Gastrocnemius medialis (tissue), 4 donors: Measurements from ENCODE around the gene SLX4IP. TPM values are rescaled to one million over a fixed set of nuclear protein-coding genes. Genes with fewer than 3 reads are reported as not detected.

Experiments used
- ATAC-seq, 2 donors: fragments of 150-250 bp; one replicate each; pipeline ENCODE4 v1.9.1; 2016
- DNase-seq, 2 donors: peaks; one replicate each; pipeline ENCODE4 v3.0.0-alpha.2; 2019
- H3K27ac ChIP-seq, 4 donors: fragments of 200-600 bp; sonication (generic); 1 replicate in 1 of 4; 2 replicates in 3 of 4; pipeline ENCODE4 v1.5.1; 2016 to 2018; ENCODE audit warnings: mild to moderate bottlenecking in 2 of 4, moderate library complexity in 1 of 4
- H3K27me3 ChIP-seq, 3 donors: fragments of 200-600 bp; sonication (generic) in 2 of 3; 1 replicate in 1 of 3; 2 replicates in 2 of 3; pipeline versions ENCODE4 v1.5.1 to v1.6.0; 2016 to 2019; ENCODE audit warnings: mild to moderate bottlenecking in 1 of 3, moderate library complexity in 1 of 3
- H3K36me3 ChIP-seq, 2 donors: fragments of 200-600 bp; sonication (generic) in 1 of 2; one replicate each; pipeline ENCODE4 v1.5.1; 2017 to 2018
- H3K4me1 ChIP-seq, 2 donors: fragments of 200-600 bp; sonication (generic) in 1 of 2; one replicate each; pipeline ENCODE4 v1.5.1; 2016 to 2017; ENCODE audit warnings: mild to moderate bottlenecking in 2 of 2
- H3K4me3 ChIP-seq, 4 donors: fragments of 200-600 bp; sonication (generic) in 3 of 4; 1 replicate in 1 of 4; 2 replicates in 3 of 4; pipeline ENCODE4 v1.5.1; 2016 to 2019; ENCODE audit warnings: mild to moderate bottlenecking in 2 of 4
- H3K9me3 ChIP-seq, 3 donors: fragments of 200-600 bp; sonication (generic) in 2 of 3; 1 replicate in 1 of 3; 2 replicates in 2 of 3; pipeline ENCODE4 v1.5.1; 2016 to 2019
- POLR2A ChIP-seq, 2 donors: fragments of 450-650 bp; IDR thresholded peaks; one replicate each; pipeline ENCODE4 v1.6.1; 2017; ENCODE audit warnings: antibody characterized with exemption in 2 of 2, mild to moderate bottlenecking in 2 of 2, moderate library complexity in 2 of 2
- in situ Hi-C, 4 donors: fragments of 200-750 bp; cut with MboI; loops; one replicate each; pipeline versions ENCODE4 v1.15.0 to v1.8.0; 2017; ENCODE audit warnings: low sequenced_read_pairs in 4 of 4
- intact Hi-C: fragments of 100-400 bp; cut with DNase I; formaldehyde crosslinking; loops from one replicate; pipeline ENCODE4 v1.15.1; 2023; ENCODE audit warnings: low total_unique reads
- total RNA-seq, 4 donors: library from RNA; depleted of rRNA; stranded (reverse); fragments of >200 nt; gene quantifications; one replicate each; pipeline versions ENCODE4 v1.1.0 to v1.2.3, GENCODE V29; 2016
- TF ChIP-seq, protein P1 (sequence below), 5 experiments: fragments of 450-650 bp in 3 of 5; fragments of 200-600 bp in 2 of 5; sonication (generic) in 2 of 5; IDR thresholded peaks in 4 of 5; conservative IDR thresholded peaks in 1 of 5; 1 replicate in 4 of 5; 2 replicates in 1 of 5; pipeline ENCODE4 v1.5.1; 2016 to 2019; ENCODE audit warnings: antibody characterized with exemption in 5 of 5, mild to moderate bottlenecking in 3 of 5, moderate library complexity in 3 of 5

The SLX4IP gene
- total RNA-seq, 4 donors from 2014 or later: 0.22 to 1.3 (median 0.71) TPM

DNA sequence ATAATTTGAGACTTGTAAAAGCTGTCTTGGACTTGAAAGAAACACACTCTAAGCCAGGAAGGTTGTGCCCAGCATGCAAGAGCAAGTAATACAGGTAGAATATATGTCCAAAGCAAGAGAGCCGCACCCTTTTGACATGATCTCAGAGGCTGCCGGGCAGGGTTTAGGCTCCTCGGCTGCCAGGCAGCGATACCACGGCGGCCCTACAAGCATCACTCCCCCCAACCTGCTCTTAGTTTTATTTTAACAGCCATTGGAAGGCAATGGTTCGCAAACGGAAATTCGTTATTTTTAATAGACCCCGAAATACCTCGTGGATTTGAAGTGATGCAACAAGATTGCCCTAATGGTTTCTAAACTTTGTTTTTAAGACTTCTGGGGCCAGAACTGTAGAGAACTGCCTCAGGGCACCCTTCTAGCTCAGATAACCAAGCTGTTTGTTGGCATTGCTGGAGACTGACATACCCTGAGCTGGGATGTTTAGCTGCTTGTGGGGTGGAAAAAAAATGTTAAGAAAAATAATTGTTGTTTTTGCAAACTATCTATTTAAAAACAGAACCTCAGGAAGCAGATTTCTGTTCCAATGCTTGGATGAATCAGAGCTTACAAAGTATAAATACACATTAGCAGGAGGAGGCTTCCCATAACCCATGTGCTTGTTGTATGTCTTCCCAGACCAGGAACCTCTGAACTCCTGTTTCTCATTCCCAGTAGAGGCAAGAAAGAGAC lies 199.7 kb downstream of the SLX4IP start:
- Histone ChIP-seq H3K4me3 (no peak overlapping the region), H3K4me1 (peaks cover 17 to 25% of the 10 kb centered on the region in 2 donors), H3K27me3 (no peaks in the 10 kb centered on the region), H3K36me3 (no peaks in the 10 kb centered on the region), H3K9me3 (no peaks in the 10 kb centered on the region), H3K27ac (peak overlapping the region; percentile 37 to 66 (median 62))
- in situ Hi-C loops: no loop called here
- no peak for DNase-seq
- ATAC-seq: no peak
- intact Hi-C loops: loop anchor here (2.0 kb wide), 1 partner anchor 76 kb away; no protein-coding TSS in a partner anchor
- TF ChIP-seq POLR2A (IDR thresholded peaks at IDR 0.05): no peak
- TF ChIP-seq, protein P1, sequence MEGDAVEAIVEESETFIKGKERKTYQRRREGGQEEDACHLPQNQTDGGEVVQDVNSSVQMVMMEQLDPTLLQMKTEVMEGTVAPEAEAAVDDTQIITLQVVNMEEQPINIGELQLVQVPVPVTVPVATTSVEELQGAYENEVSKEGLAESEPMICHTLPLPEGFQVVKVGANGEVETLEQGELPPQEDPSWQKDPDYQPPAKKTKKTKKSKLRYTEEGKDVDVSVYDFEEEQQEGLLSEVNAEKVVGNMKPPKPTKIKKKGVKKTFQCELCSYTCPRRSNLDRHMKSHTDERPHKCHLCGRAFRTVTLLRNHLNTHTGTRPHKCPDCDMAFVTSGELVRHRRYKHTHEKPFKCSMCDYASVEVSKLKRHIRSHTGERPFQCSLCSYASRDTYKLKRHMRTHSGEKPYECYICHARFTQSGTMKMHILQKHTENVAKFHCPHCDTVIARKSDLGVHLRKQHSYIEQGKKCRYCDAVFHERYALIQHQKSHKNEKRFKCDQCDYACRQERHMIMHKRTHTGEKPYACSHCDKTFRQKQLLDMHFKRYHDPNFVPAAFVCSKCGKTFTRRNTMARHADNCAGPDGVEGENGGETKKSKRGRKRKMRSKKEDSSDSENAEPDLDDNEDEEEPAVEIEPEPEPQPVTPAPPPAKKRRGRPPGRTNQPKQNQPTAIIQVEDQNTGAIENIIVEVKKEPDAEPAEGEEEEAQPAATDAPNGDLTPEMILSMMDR (IDR thresholded peaks at IDR 0.05 in 4 of 5, conservative IDR thresholded peaks at IDR 0.05 in 1 of 5): no peak

DNA sequence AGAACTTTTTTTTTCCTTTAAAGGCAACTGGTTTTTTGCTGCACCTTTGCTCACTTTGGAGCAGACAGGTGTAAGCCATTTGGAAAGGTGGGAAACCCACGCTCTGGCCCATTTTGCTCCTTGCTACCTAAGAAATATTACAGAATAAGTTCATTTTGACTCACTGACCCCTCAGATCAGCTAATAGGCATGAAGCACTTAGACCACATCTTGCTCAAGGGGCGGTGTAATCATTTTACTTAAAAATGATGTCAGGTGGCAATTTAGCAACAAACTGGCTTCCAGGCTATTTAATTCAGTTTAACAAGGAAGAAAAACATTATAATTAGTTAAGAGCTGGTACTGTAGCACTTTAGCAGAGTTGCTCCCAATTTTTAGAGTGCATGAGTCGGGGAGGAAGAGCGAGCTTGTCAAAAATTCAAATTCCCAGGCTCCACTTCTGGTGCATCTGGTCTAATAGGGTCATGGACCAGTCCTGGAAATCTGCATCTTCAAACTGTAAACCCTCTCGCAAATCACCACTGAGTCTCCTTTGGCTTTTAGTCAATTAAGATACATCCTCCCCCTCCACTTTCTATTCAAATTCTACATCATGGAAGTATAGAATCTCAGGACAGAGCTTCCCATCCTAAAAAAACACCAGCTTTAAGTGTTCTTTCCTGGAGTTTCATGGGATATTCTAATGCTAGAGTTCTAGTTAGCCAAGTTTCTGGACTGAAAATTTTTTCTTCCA lies 200.5 kb downstream of the SLX4IP start:
- TF ChIP-seq POLR2A (IDR thresholded peaks at IDR 0.05): no peak
- TF ChIP-seq, protein P1 (IDR thresholded peaks at IDR 0.05 in 4 of 5, conservative IDR thresholded peaks at IDR 0.05 in 1 of 5): no peak
- intact Hi-C loops: loop anchor here (2.0 kb wide), 1 partner anchor 77 kb away; no protein-coding TSS in a partner anchor

DNA sequence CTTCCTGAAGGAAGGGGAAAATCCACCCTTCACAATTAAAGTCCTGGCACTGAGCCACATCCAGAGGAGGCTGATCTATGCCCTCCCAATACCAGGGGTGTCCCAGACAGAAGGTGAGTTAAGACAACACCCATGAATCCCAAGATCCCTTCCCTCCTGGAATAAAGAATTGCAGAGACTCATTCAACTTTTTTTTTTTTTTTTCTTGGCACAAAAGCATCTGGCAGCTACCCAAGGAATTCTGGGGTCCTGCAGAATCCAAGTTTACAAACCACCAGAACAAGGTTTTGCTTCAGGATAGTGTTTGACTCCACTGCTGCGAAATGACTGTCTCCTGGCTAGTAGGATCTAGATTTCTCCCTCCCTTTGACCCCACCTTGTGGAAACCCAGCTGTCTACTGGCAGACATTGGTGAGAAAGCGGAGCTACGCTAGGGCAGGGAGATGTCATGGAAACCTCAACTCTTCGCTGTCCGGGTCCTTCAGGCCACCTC lies 201.3 kb downstream of the SLX4IP start:
- in situ Hi-C loops: no loop called here
- Histone ChIP-seq H3K4me1 (peaks cover 17 to 25% of the 10 kb centered on the region in 2 donors), H3K36me3 (peaks cover 0 to 6% of the 10 kb centered on the region in 2 donors), H3K9me3 (no peaks in the 10 kb centered on the region), H3K27ac (peak overlapping the region; percentile 37 to 66 (median 62)), H3K4me3 (no peak overlapping the region), H3K27me3 (no peaks in the 10 kb centered on the region)
- peak; percentile 51 to 53 for ATAC-seq
- TF ChIP-seq POLR2A (IDR thresholded peaks at IDR 0.05): no peak
- TF ChIP-seq, protein P1 (IDR thresholded peaks at IDR 0.05 in 4 of 5, conservative IDR thresholded peaks at IDR 0.05 in 1 of 5): no peak
- DNase-seq: no peak
- intact Hi-C loops: no loop called here

More for the DNA sequence above, 200.5 kb downstream of the SLX4IP start:
- Histone ChIP-seq H3K4me1 (peaks cover 17 to 25% of the 10 kb centered on the region in 2 donors), H3K27ac (peak overlapping the region; percentile 37 to 66 (median 62)), H3K36me3 (no peaks in the 10 kb centered on the region), H3K9me3 (no peaks in the 10 kb centered on the region), H3K4me3 (no peak overlapping the region), H3K27me3 (no peaks in the 10 kb centered on the region)
- in situ Hi-C loops: no loop called here
- ATAC-seq (no peak), DNase-seq (no peak)

DNA sequence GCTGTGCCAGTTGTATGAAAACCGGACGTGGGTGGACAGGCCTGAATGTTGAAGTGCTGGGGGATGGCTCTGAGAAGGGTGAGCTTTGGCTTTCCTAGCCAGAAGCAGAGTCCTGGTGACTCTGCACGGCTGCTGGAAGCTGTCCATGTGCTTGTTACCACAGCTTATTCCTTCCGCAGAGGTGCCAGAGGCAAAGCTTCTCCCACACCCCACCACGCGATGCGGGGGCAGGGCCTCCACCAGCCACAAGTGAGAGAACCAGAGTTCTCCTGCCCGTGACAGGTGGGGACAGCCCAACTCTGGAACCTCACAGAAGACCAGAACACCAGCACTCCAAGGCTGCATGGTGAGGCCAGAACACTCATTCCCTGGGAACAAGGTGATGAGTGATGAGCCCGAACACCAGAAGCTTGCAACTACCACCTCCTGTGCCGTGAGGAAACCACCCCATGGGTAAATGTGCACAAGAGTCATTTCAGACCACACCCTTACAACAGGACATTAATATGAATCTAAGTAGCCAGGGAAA lies 202.0 kb downstream of the SLX4IP start:
- peaks cover 17 to 25% of the 10 kb centered on the region in 2 donors for H3K4me1 ChIP-seq

More for the DNA sequence above, 202.0 kb downstream of the SLX4IP start:
- Histone ChIP-seq H3K4me3 (no peak overlapping the region), H3K36me3 (peaks cover 0 to 13% of the 10 kb centered on the region in 2 donors), H3K27me3 (no peaks in the 10 kb centered on the region), H3K27ac (peak overlapping the region; percentile 37 to 66 (median 62)), H3K9me3 (no peaks in the 10 kb centered on the region)
- in situ Hi-C loops: no loop called here
- TF ChIP-seq, protein P1 (IDR thresholded peaks at IDR 0.05 in 4 of 5, conservative IDR thresholded peaks at IDR 0.05 in 1 of 5): no peak
- TF ChIP-seq POLR2A (IDR thresholded peaks at IDR 0.05): no peak
- DNase-seq: peak in 1 of 2 donors; percentile 28
- intact Hi-C loops: no loop called here
- peak in 1 of 2 donors; percentile 29 for ATAC-seq
